Endothelial cell of umbilical vein (primary cell): ENCODE results near the gene PITPNB. TPM values are rescaled to one million over a fixed set of nuclear protein-coding genes. Genes with fewer than 3 reads are reported as not detected.
A peak's percentile ranks its signal among the peaks of the same experiment; 100 is the strongest.

ENCODE experiments used
- BruUV-seq: library from RNA; stranded (reverse); fragments of 400-500 nt; replicated peaks from 2 replicates; lab custom pipeline; 2021; lab: Mats Ljungman, UMichigan
- CTCF ChIA-PET: fragments of 300-600, 350-600 bp; sonication (Branson Sonifier 250); formaldehyde crosslinking; loops from one replicate; lab custom pipeline; 2021; ENCODE audit warnings: antibody characterized with exemption, inconsistent platforms; lab: Charles Lee
- POLR2A ChIA-PET: fragments of 300-600, 350-600 bp; sonication (Branson Sonifier 250); formaldehyde crosslinking; loops from one replicate; lab custom pipeline; 2021; ENCODE audit warnings: antibody characterized with exemption, inconsistent platforms; lab: Charles Lee
- DNase-seq: peaks from one replicate; pipeline ENCODE4 v3.0.0-alpha.2; 2011; ENCODE audit warnings: low read depth, low spot score
- FAIRE-seq: peaks from 2 replicates; lab custom pipeline; 2011; peaks lifted over from hg19 to GRCh38; lab: Jason Lieb, UNC
- H2AFZ ChIP-seq: 2 replicates; pipeline ENCODE4 v1.6.0; 2012; ENCODE audit warnings: low read depth, low read length, control low read depth, inconsistent platforms
- H3K27ac ChIP-seq: 2 replicates; pipeline ENCODE4 v1.5.1; 2011; ENCODE audit warnings: low read depth, mild to moderate bottlenecking, control low read depth, low read length, moderate library complexity; ENCODE audit not compliant: insufficient read depth
- H3K27me3 ChIP-seq, 2 experiments: 2 replicates each; pipeline versions ENCODE4 v1.6.0 to v1.6.1; 2011; ENCODE audit warnings: low read length in 2 of 2, mixed read lengths in 1 of 2; ENCODE audit not compliant: control insufficient read depth in 2 of 2, insufficient read depth in 2 of 2
- H3K36me3 ChIP-seq, 2 experiments: 2 replicates in 1 of 2; 3 replicates in 1 of 2; pipeline ENCODE4 v1.5.1; 2011; ENCODE audit warnings: low read length in 2 of 2, mild to moderate bottlenecking in 1 of 2, moderate library complexity in 1 of 2; ENCODE audit not compliant: control insufficient read depth in 2 of 2, insufficient read depth in 2 of 2; ENCODE audit errors: extremely low read depth in 1 of 2
- H3K4me1 ChIP-seq: 3 replicates; pipeline ENCODE4 v1.5.1; 2011; ENCODE audit warnings: mild to moderate bottlenecking, low read length; ENCODE audit not compliant: control insufficient read depth, insufficient read depth; ENCODE audit errors: extremely low read depth
- H3K4me2 ChIP-seq: 2 replicates; pipeline ENCODE4 v1.6.1; 2011; ENCODE audit warnings: low read length, control low read depth, mixed read lengths; ENCODE audit not compliant: insufficient read depth
- H3K4me3 ChIP-seq, 3 experiments: fragments of 200-600 bp in 1 of 3; sonication (generic), shearing (Covaris generic) in 1 of 3; replicated peaks in 1 of 3; 2 replicates each; pipeline ENCODE4 v1.5.1; 2011 to 2016; ENCODE audit warnings: control low read depth in 3 of 3, low read length in 3 of 3, mild to moderate bottlenecking in 2 of 3, inconsistent platforms in 1 of 3, low read depth in 1 of 3, moderate library complexity in 1 of 3; ENCODE audit not compliant: insufficient read depth in 1 of 3
- H3K79me2 ChIP-seq: 2 replicates; pipeline ENCODE4 v1.6.0; 2012; ENCODE audit warnings: low read length, inconsistent platforms; ENCODE audit not compliant: control insufficient read depth, insufficient read depth
- H3K9ac ChIP-seq: replicated peaks from 2 replicates; pipeline ENCODE3; 2011; ENCODE audit warnings: low read length, control low read depth; ENCODE audit not compliant: insufficient read depth; ENCODE audit errors: extremely low read depth
- H3K9me1 ChIP-seq: replicated peaks from 3 replicates; pipeline ENCODE4 v1.6.0; 2011; ENCODE audit warnings: mild to moderate bottlenecking, low read length; ENCODE audit not compliant: control insufficient read depth, insufficient read depth; ENCODE audit errors: extremely low read depth
- H3K9me3 ChIP-seq: replicated peaks from 2 replicates; pipeline ENCODE4 v1.5.1; 2012; ENCODE audit warnings: low read length, inconsistent platforms; ENCODE audit not compliant: control insufficient read depth, insufficient read depth
- H4K20me1 ChIP-seq: replicated peaks from 2 replicates; pipeline ENCODE3; 2011; ENCODE audit warnings: mild to moderate bottlenecking, low read length; ENCODE audit not compliant: control insufficient read depth, insufficient read depth; ENCODE audit errors: extremely low read depth
- EZH2 ChIP-seq: IDR thresholded peaks from 2 replicates; pipeline ENCODE4 v1.6.1; 2012; ENCODE audit warnings: borderline replicate concordance, low read depth, mild to moderate bottlenecking, moderate library complexity, low read length, inconsistent platforms; ENCODE audit not compliant: severe bottlenecking
- FOS ChIP-seq: IDR thresholded peaks from 2 replicates; pipeline ENCODE4 v1.6.1; 2011; ENCODE audit warnings: mild to moderate bottlenecking, low read length, moderate library complexity, borderline replicate concordance; ENCODE audit not compliant: insufficient read depth
- GATA2 ChIP-seq: IDR thresholded peaks from 2 replicates; pipeline ENCODE4 v1.7.0; 2011; ENCODE audit warnings: low read depth, mild to moderate bottlenecking, moderate library complexity, mixed read lengths, low read length; ENCODE audit not compliant: insufficient read length, insufficient read depth
- JUN ChIP-seq: IDR thresholded peaks from 2 replicates; pipeline ENCODE4 v1.6.1; 2011; ENCODE audit warnings: borderline replicate concordance, low read depth; ENCODE audit not compliant: insufficient read length, insufficient read depth
- MYC ChIP-seq: IDR thresholded peaks from one replicate; pipeline ENCODE4 v1.6.1; 2011; ENCODE audit warnings: mild to moderate bottlenecking, low read depth, low read length
- POLR2A ChIP-seq: IDR thresholded peaks from 2 replicates; pipeline ENCODE4 v1.6.1; 2012; ENCODE audit warnings: low read depth, mild to moderate bottlenecking, control low read depth, low read length
- POLR2AphosphoS5 ChIP-seq: IDR thresholded peaks from 2 replicates; pipeline ENCODE4 v1.6.1; 2012; ENCODE audit warnings: low read depth, mild to moderate bottlenecking, control low read depth, low read length, moderate library complexity; ENCODE audit not compliant: insufficient read depth
- dilution Hi-C: fragments of 300-500 bp; cut with MboI; formaldehyde crosslinking; loops from one replicate; pipeline ENCODE4 v1.15.0; 2019; ENCODE audit warnings: low sequenced_read_pairs; ENCODE audit not compliant: extremely low pct_ligation_motif_present
- intact Hi-C: fragments of 100-400 bp; cut with micrococcal nuclease; formaldehyde crosslinking; loops from one replicate; pipeline ENCODE4 v1.10.0; 2022
- polyA plus RNA-seq, 4 experiments: library from polyadenylated mRNA; depleted of rRNA in 3 of 4; stranded (reverse) in 3 of 4; unstranded in 1 of 4; fragments of >200 nt; gene quantifications; 2 replicates each; pipeline versions ENCODE4 v1.2.1 to v1.2.3, GENCODE V29; 2011 to 2012; ENCODE audit warnings: missing spikeins in 1 of 4
- total RNA-seq: library from RNA; stranded (reverse); gene quantifications from 2 replicates; pipeline ENCODE4 v1.2.3, GENCODE V29; 2021
- TF ChIP-seq, protein P1 (sequence below), 2 donors: IDR thresholded peaks; 1 replicate in 1 of 2; 2 replicates in 1 of 2; pipeline ENCODE4 v1.5.1; 2011; ENCODE audit warnings: low read length in 2 of 2, mild to moderate bottlenecking in 2 of 2, moderate library complexity in 2 of 2, control low read depth in 1 of 2, inconsistent platforms in 1 of 2, low read depth in 1 of 2; ENCODE audit not compliant: insufficient read depth in 1 of 2; ENCODE audit errors: extremely low read depth in 1 of 2
- TF ChIP-seq, protein P2 (sequence below): IDR thresholded peaks from 2 replicates; pipeline ENCODE4 v1.6.1; 2011; ENCODE audit not compliant: insufficient read depth, insufficient read length

The PITPNB gene
- total and polyA plus RNA-seq, 2 donors (not counting 3 experiments of a cell fraction or from before 2014, with no cell fraction given), result 29.7 to 108 TPM

DNA sequence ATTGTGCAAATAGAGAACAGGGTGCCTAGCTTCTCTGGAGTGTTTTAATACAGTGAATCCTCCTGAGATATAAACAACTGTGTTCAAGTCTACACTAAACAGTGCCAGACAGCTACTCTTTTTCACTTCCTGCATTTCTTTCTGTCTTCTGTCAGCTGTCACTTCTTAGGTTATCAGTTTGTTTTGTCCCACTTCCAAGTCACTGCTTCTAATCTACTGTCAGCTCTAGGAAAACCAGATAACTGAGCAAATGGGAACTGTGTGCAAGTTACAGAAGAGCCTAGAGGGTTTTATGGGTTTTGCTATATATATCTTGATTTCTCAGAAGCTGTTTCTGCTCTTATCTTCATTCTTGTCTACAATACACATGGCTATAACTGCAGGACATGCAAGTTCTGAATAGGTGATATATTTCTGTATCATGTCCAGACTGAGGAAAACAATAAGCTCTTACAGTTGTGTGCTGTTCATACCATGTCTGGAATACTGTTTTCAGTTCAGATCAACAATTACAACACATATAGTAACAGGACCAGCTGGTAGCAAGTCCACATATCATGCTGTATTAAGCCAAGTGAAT lies 5.8 kb downstream of the PITPNB start:
- Histone ChIP-seq H3K79me2 (peaks cover 97% of the 10 kb centered on the region), H3K27me3 (no peaks in the 10 kb centered on the region), H3K4me3 (no peak overlapping the region), H3K36me3 (peaks cover 0 to 15% of the 10 kb centered on the region in 2 experiments), H4K20me1 (peaks cover 18% of the 10 kb centered on the region), H2AFZ (no peak overlapping the region), H3K27ac (no peak overlapping the region), H3K4me2 (no peak overlapping the region), H3K9ac (no peak overlapping the region), H3K9me1 (no peaks in the 10 kb centered on the region), H3K4me1 (peaks cover 35% of the 10 kb centered on the region), H3K9me3 (no peaks in the 10 kb centered on the region)
- intact Hi-C loops, result no loop called here
- FAIRE-seq (no peak), DNase-seq (peak; percentile 30)
- POLR2A ChIA-PET, result no interaction called here
- dilution Hi-C loops, result no loop called here
- no TSS peak for BruUV-seq
- CTCF ChIA-PET, result interaction anchor here (0.6 to 3.4 kb wide), 7 partner anchors 10 to 434 kb away, joined by 3 to 21 read pairs (median 4); no protein-coding TSS in a partner anchor
- TF ChIP-seq, protein P1, sequence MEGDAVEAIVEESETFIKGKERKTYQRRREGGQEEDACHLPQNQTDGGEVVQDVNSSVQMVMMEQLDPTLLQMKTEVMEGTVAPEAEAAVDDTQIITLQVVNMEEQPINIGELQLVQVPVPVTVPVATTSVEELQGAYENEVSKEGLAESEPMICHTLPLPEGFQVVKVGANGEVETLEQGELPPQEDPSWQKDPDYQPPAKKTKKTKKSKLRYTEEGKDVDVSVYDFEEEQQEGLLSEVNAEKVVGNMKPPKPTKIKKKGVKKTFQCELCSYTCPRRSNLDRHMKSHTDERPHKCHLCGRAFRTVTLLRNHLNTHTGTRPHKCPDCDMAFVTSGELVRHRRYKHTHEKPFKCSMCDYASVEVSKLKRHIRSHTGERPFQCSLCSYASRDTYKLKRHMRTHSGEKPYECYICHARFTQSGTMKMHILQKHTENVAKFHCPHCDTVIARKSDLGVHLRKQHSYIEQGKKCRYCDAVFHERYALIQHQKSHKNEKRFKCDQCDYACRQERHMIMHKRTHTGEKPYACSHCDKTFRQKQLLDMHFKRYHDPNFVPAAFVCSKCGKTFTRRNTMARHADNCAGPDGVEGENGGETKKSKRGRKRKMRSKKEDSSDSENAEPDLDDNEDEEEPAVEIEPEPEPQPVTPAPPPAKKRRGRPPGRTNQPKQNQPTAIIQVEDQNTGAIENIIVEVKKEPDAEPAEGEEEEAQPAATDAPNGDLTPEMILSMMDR (IDR thresholded peaks at IDR 0.05; ENCODE audit: extremely low read depth in 1 of 2, insufficient read depth in 1 of 2, low read depth in 1 of 2, low read length in 2 of 2), result no peak
- TF ChIP-seq JUN (no peak), POLR2A (no peak), EZH2 (no peak), POLR2AphosphoS5 (no peak), FOS (no peak), GATA2 (no peak), MYC (no peak)
- TF ChIP-seq, protein P2, sequence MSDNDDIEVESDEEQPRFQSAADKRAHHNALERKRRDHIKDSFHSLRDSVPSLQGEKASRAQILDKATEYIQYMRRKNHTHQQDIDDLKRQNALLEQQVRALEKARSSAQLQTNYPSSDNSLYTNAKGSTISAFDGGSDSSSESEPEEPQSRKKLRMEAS, result no peak
